ENCODE measurements around the gene RERG. TPM values are rescaled to one million over a fixed set of nuclear protein-coding genes. Genes with fewer than 3 reads are reported as not detected.

RERG gene
- 0.10 TPM in 1 of 2 replicates, not detected in the other for total RNA-seq (2014; rRNA removed; shearing (Covaris generic))

GRCh38 chr12:15220915-15221885 lies at the start of gene RERG:
Gene RERG, minus strand, starts transcription at chr12:15221417. Its CDS starts 3,928 bp downstream, at chr12:15217489.
- peak; percentile 41 for DNase-seq (ENCODE audit: low read depth)

- no peak for DNase-seq (ENCODE audit: low read depth)
Measured at GRCh38 chr12:15270591-15270990, 49.4 kb upstream of the RERG start.

GRCh38 chr12:15268927-15269552 lies 47.8 kb upstream of the RERG start:
- DNase-seq (ENCODE audit: low read depth) = peak; percentile 61

- DNase-seq (ENCODE audit: low read depth) = no peak
Measured at GRCh38 chr12:15268309-15268708, 47.1 kb upstream of the RERG start.

- DNase-seq (ENCODE audit: low read depth) = no peak
Measured at GRCh38 chr12:15265875-15266274, 44.7 kb upstream of the RERG start.

GRCh38 chr12:15256761-15257160 lies 35.5 kb upstream of the RERG start:
- DNase-seq (ENCODE audit: low read depth) = peak; percentile 4

- DNase-seq (ENCODE audit: low read depth) = no peak
Measured at GRCh38 chr12:15253990-15254389, 32.8 kb upstream of the RERG start.

GRCh38 chr12:15244926-15245325 lies 23.7 kb upstream of the RERG start:
- no peak for DNase-seq (ENCODE audit: low read depth)

- DNase-seq (ENCODE audit: low read depth) = no peak
Measured at GRCh38 chr12:15244341-15244740, 23.1 kb upstream of the RERG start.

GRCh38 chr12:15243102-15243501 lies 21.9 kb upstream of the RERG start:
- no peak for DNase-seq (ENCODE audit: low read depth)

- DNase-seq (ENCODE audit: low read depth) = no peak
Measured at GRCh38 chr12:15240898-15241297, 19.7 kb upstream of the RERG start.

- no peak for DNase-seq (ENCODE audit: low read depth)
Measured at GRCh38 chr12:15234508-15234907, 13.3 kb upstream of the RERG start.

- no peak for DNase-seq (ENCODE audit: low read depth)
Measured at GRCh38 chr12:15234011-15234410, 12.8 kb upstream of the RERG start.

GRCh38 chr12:15232959-15233358 lies 11.7 kb upstream of the RERG start:
- DNase-seq (ENCODE audit: low read depth) = no peak

- DNase-seq (ENCODE audit: low read depth) = no peak
Measured at GRCh38 chr12:15231493-15231892, 10.3 kb upstream of the RERG start.

GRCh38 chr12:15230751-15231150 lies 9.5 kb upstream of the RERG start:
- DNase-seq (ENCODE audit: low read depth) = no peak

GRCh38 chr12:15230137-15230536 lies 8.9 kb upstream of the RERG start:
- no peak for DNase-seq (ENCODE audit: low read depth)

- DNase-seq (ENCODE audit: low read depth) = peak; percentile 37
Measured at GRCh38 chr12:15227004-15227679, 5.9 kb upstream of the RERG start.

- peak; percentile 79 for DNase-seq (ENCODE audit: low read depth)
Measured at GRCh38 chr12:15225863-15226218, 4.6 kb upstream of the RERG start.

- no peak for DNase-seq (ENCODE audit: low read depth)
Measured at GRCh38 chr12:15225136-15225862, 4.1 kb upstream of the RERG start.

GRCh38 chr12:15222219-15222618 lies 1.0 kb upstream of the RERG start:
- DNase-seq (ENCODE audit: low read depth) = no peak

- DNase-seq (ENCODE audit: low read depth) = no peak
Measured at GRCh38 chr12:15220451-15220850, 766 bp downstream of the RERG start.

Data from RPMI7951 (cell line).